GM19395 (cell line): ENCODE measurements around the gene TRH.
"Not testable (repeated sequence)": the region's sequence is repeated elsewhere in the genome, so short reads cannot be mapped to it uniquely, and the experiment has no call there.

Experiments
- ATAC-seq: cut with Tn5 transposase; IDR thresholded peaks from one replicate; pipeline ENCODE4 v1.9.1; 2021; ENCODE audit warnings: mild to moderate bottlenecking, moderate library complexity; ENCODE audit not compliant: unreplicated experiment

The TRH gene

GRCh38 chr3:130002666-130003598 lies 28.4 kb downstream of the TRH start:
- not testable (repeated sequence) for ATAC-seq

DNA sequence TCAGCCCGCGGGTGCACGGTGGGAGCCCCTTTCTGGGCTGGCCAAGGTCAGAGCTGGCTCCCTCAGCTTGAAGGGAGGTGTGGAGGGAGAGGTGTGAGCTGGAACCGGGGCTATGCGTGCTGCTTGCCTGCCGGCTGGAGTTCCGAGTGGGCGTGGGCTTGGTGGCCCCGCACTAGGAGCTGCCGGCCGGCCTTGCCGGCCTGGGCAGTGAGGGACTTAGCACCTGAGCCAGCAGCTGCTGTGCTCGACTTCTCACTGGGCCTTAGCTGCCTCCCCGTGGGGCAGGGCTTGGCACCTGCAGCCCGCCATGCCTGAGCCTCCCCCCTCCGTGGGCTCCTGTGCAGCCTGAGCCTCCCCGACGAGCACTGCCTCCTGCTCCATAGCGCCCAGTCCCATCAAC lies 36.0 kb downstream of the TRH start:
- no peak for ATAC-seq

DNA sequence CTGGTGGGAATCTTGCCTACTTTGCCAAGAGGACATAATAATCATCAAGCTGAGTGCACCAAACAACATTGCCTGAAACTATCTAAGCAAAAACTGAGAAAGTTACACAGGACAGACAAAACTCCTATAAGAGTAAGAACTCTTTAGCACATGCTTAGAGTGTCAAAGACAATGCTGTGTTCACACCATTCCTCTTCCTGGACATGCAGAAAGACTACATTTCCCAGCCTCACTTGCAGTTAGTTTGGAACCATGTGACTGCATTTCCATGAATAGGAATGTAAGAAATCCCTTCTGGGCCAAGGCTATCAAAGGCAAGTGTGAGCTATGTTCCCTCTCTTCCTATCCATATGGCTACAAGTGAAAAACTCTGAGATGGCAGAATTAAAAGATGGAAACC lies 37.6 kb downstream of the TRH start:
- ATAC-seq: not testable (repeated sequence)

- not testable (repeated sequence) for ATAC-seq
These were observed 38.7 kb downstream of the TRH start for GRCh38 chr3:130013246-130013645.

- no peak for ATAC-seq
These were observed 40.0 kb downstream of the TRH start for GRCh38 chr3:130014526-130014925.

- ATAC-seq: not testable (repeated sequence)
These were observed 43.1 kb downstream of the TRH start for GRCh38 chr3:130017661-130018060.

GRCh38 chr3:130026146-130026829 lies 51.8 kb downstream of the TRH start:
- not testable (repeated sequence) for ATAC-seq

GRCh38 chr3:130027437-130027836 lies 52.9 kb downstream of the TRH start:
- not testable (repeated sequence) for ATAC-seq
